Stimulated activated naive B cell treated with anti-CD40 and anti-IgM and Interleukin-4, amounts not matched to agents 10 μg/mL and 1 μg/mL and 100 μg/mL, for 72 hours (primary cell): ENCODE results near the gene RTRAF.

ENCODE experiments used
- ATAC-seq, 2 donors: fragments of 150-1000 bp; cut with Tn5 transposase; replicated peaks; 2 replicates each; pipeline ENCODE4 v1.10.0; 2021; ENCODE audit warnings: moderate library complexity in 1 of 2
- DNase-seq: peaks from one replicate; pipeline ENCODE4 v3.0.0; 2021
- H3K27ac Mint-ChIP-seq: one replicate; pipeline ENCODE4 v1.8.0; 2022; ENCODE audit warnings: mild to moderate bottlenecking, mixed read lengths
- H3K27me3 Mint-ChIP-seq, 2 donors: one replicate each; pipeline ENCODE4 v1.8.0; 2022; ENCODE audit warnings: mixed read lengths in 2 of 2
- H3K36me3 Mint-ChIP-seq, 2 donors: one replicate each; pipeline ENCODE4 v1.8.0; 2022; ENCODE audit warnings: mixed read lengths in 2 of 2, mild to moderate bottlenecking in 1 of 2
- H3K4me1 Mint-ChIP-seq, 2 donors: one replicate each; pipeline ENCODE4 v1.8.0; 2022; ENCODE audit warnings: mixed read lengths in 2 of 2, mild to moderate bottlenecking in 1 of 2
- H3K4me3 Mint-ChIP-seq, 2 donors: one replicate each; pipeline ENCODE4 v1.8.0; 2022; ENCODE audit warnings: mild to moderate bottlenecking in 2 of 2, mixed read lengths in 2 of 2, moderate library complexity in 1 of 2
- H3K9me3 Mint-ChIP-seq, 2 donors: one replicate each; pipeline ENCODE4 v1.8.0; 2022; ENCODE audit warnings: mixed read lengths in 2 of 2, mild to moderate bottlenecking in 1 of 2

The RTRAF gene

DNA sequence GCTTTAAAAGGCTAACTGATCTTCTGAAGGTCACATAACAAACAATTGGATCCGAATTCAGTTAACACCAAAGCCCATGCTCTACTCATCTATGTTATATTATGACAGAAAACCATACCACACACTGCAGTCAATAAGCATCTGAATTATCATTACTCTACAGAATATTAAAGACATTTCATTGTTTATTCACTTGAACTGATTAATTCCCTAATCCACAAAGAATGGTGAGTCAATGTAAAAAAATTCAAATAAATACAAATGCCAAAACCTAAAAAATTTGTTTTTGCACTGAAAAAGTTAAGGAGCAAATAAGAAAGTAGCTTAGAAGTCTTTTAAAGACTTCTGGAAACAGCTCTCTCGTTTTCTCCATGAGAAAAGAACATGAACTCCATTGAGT lies 65.8 kb downstream of the RTRAF start:
- no peak overlapping the region for H3K4me3 Mint-ChIP-seq

DNA sequence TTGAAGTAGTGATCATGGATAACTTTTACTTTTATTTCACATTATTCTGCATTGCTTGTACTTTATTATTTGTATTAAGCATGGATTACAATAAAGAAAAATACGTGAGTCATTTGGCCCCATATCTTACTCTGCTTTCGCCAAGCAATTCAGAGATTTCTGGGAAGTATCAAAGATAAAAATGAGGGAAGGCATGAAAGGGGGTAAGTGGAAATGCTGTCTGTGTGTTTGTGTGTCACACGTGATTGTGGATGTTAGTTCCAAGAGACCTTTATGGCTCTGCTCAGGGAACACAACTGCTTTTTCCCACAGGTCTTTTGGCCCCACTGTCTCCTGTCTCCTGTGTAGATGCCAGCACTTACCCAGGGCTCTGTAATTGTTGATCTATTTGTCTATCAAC lies 69.0 kb downstream of the RTRAF start:
- H3K27ac Mint-ChIP-seq = no peak overlapping the region
- no peaks in the 10 kb centered on the region for H3K9me3 Mint-ChIP-seq
- DNase-seq = no peak
- H3K4me1 Mint-ChIP-seq = no peaks in the 10 kb centered on the region
- H3K36me3 Mint-ChIP-seq = no peaks in the 10 kb centered on the region
- no peak overlapping the region for H3K4me3 Mint-ChIP-seq
- no peak for ATAC-seq
- H3K27me3 Mint-ChIP-seq = peaks cover 4 to 18% of the 10 kb centered on the region in 2 donors

More for the DNA sequence above, 65.8 kb downstream of the RTRAF start:
- ATAC-seq (no peak), DNase-seq (no peak)
- H3K27me3 Mint-ChIP-seq = peaks cover 0 to 9% of the 10 kb centered on the region in 2 donors
- H3K27ac Mint-ChIP-seq = no peak overlapping the region
- H3K36me3 Mint-ChIP-seq = no peaks in the 10 kb centered on the region
- no peaks in the 10 kb centered on the region for H3K9me3 Mint-ChIP-seq
- H3K4me1 Mint-ChIP-seq = no peaks in the 10 kb centered on the region

DNA sequence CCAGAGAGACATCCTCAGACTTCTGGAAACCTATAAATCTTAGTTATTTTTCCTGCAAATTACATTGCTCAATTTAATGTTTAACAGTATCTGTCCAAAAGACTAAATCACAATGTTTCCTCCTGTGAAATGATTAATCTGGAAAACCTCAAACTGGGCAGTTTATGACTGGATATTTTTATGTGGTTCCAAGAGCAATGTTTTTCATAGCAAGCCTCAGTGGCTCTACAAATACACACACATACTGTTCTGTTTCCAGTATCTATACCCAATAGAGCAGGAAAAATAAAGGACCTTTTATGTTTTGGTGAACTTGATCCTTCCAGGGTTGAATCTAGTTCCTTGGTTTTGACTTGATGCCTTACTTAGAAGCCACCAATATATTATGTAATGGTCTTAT lies 70.3 kb downstream of the RTRAF start:
- H3K36me3 Mint-ChIP-seq = no peaks in the 10 kb centered on the region
- no peaks in the 10 kb centered on the region for H3K4me1 Mint-ChIP-seq
- H3K4me3 Mint-ChIP-seq = no peak overlapping the region
- ATAC-seq (no peak), DNase-seq (no peak)
- H3K27ac Mint-ChIP-seq = no peak overlapping the region
- H3K9me3 Mint-ChIP-seq = no peaks in the 10 kb centered on the region
- H3K27me3 Mint-ChIP-seq = peaks cover 4 to 11% of the 10 kb centered on the region in 2 donors

DNA sequence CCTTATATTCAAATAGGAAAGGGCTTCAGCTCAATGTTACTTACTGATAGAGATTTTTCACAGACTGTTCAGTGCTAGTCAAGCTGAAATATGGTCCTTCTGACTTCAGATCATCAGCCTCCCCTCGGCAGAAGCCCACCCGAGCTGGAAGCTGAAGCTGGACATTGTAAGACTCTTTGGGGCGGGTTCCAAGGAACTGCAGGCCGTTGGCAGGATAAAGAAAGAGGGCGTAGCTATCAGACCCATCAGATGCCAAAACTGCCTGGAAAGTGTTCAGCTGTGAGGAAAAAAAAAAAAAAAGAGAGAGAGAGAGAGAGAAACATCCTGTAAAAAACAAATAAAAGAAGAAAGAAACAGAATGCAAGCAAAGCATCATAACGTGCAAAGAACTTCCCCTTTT lies 70.7 kb downstream of the RTRAF start:
- H3K36me3 Mint-ChIP-seq = no peaks in the 10 kb centered on the region
- DNase-seq (no peak), ATAC-seq (no peak)
- H3K27ac Mint-ChIP-seq = no peak overlapping the region
- H3K4me3 Mint-ChIP-seq = no peak overlapping the region
- peaks cover 4 to 15% of the 10 kb centered on the region in 2 donors for H3K27me3 Mint-ChIP-seq
- peaks cover 0 to 2% of the 10 kb centered on the region in 2 donors for H3K9me3 Mint-ChIP-seq
- H3K4me1 Mint-ChIP-seq = no peaks in the 10 kb centered on the region
